Mammary epithelial cell (primary cell): Measurements from ENCODE around the gene TRAM2.

Experiments used
- EZH2 ChIP-seq: IDR thresholded peaks from 2 replicates; pipeline ENCODE4 v1.6.1; 2012; ENCODE audit warnings: low read length, inconsistent platforms, borderline replicate concordance
- TF ChIP-seq, protein P1 (sequence below), 2 donors: IDR thresholded peaks in 1 of 2; conservative IDR thresholded peaks in 1 of 2; 2 replicates each; pipeline ENCODE4 v1.5.1; 2011 to 2012; ENCODE audit warnings: inconsistent platforms in 2 of 2, low read length in 2 of 2, mild to moderate bottlenecking in 2 of 2, control low read depth in 1 of 2, low read depth in 1 of 2; ENCODE audit not compliant: insufficient read depth in 1 of 2; ENCODE audit errors: extremely low read depth in 1 of 2

DNA sequence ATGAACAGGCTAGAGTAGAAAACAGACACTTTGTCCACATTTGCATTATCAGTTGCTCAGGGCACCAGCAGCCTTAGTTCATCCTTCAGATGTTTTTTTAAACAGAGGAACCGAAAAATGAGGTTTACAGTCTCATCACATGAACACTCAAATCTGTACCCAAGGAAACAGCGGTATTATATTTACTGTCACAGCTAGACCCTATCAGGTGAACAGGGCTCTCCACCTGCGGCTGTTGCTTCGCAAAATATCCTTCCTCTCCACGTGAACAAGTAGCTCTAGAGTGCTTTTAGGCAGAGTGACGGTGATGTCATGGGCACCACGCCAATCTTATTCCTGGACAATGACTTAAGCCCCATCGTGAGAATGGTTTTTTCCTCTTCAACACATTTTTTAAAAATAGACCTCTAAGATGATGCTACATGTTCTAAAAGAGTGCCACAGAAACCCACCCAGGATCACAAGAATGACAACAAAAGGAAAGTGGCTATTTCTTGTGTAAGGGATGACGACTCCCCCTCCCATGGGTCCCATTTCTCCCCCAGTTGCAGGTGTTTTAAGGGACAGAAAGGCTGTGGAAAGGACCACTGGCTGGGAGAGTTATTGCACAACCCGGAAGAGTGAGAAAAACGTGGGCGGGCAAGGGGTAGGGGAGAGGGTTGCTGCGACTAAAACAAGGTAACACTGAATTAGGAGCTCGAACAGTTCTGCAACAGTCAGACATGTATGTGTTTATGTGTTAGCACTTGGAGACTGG lies 79.0 kb downstream of the TRAM2 start:
- TF ChIP-seq, protein P1, sequence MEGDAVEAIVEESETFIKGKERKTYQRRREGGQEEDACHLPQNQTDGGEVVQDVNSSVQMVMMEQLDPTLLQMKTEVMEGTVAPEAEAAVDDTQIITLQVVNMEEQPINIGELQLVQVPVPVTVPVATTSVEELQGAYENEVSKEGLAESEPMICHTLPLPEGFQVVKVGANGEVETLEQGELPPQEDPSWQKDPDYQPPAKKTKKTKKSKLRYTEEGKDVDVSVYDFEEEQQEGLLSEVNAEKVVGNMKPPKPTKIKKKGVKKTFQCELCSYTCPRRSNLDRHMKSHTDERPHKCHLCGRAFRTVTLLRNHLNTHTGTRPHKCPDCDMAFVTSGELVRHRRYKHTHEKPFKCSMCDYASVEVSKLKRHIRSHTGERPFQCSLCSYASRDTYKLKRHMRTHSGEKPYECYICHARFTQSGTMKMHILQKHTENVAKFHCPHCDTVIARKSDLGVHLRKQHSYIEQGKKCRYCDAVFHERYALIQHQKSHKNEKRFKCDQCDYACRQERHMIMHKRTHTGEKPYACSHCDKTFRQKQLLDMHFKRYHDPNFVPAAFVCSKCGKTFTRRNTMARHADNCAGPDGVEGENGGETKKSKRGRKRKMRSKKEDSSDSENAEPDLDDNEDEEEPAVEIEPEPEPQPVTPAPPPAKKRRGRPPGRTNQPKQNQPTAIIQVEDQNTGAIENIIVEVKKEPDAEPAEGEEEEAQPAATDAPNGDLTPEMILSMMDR (conservative IDR thresholded peaks at IDR 0.05 in 1 of 2, IDR thresholded peaks at IDR 0.05 in 1 of 2; ENCODE audit: extremely low read depth in 1 of 2, insufficient read depth in 1 of 2, low read depth in 1 of 2, low read length in 2 of 2) = no peak
- TF ChIP-seq EZH2 = no peak
